Measurements from ENCODE around the gene MAP4K4. TPM values are rescaled to one million over a fixed set of nuclear protein-coding genes. Genes with fewer than 3 reads are reported as not detected.

The MAP4K4 gene
- total and polyA plus RNA-seq, 2 of the 13 experiments (the other 11 are each of a cell fraction or from before 2014, with no cell fraction given) = 105 to 264 TPM

DNA sequence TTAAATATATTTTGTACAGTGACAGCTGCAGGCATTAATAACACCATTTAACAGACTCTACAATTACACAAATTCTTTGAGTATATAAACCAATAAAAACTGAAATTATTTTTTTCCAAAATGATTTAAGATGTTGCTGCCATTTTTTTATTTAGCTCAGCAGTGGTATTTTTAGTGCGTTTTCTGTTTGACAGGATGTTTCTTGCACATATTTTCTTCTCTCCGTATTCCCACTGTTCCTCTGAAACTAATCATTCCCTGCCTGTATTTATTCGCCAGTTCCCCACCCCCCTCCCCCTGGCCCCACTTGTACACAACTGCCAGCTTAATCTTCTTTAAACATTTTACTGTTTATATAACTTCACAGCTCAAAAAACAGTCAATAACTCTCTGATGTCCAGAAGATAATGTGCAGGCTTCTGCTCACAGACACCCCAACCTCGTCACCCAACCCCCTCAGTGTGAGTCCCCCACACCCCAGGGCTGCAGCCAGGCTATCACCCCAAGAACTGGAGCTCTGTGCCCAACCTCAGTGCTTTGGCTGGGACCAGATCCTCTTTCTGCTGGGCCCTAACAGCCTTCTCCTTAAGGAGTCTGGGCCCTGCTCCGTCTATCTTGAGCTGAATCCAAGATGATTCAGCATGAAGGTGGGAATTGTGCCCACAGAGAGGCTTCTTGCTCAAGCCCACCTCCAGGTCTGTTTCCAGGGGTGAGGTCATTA is 41.6 kb upstream of the MAP4K4 start (continued):
- TF ChIP-seq, protein P1, sequence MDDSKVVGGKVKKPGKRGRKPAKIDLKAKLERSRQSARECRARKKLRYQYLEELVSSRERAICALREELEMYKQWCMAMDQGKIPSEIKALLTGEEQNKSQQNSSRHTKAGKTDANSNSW (CRISPR knock-in tag; IDR thresholded peaks at IDR 0.05; ENCODE audit: borderline replicate concordance) = no peak
- TF ChIP-seq, protein P2, sequence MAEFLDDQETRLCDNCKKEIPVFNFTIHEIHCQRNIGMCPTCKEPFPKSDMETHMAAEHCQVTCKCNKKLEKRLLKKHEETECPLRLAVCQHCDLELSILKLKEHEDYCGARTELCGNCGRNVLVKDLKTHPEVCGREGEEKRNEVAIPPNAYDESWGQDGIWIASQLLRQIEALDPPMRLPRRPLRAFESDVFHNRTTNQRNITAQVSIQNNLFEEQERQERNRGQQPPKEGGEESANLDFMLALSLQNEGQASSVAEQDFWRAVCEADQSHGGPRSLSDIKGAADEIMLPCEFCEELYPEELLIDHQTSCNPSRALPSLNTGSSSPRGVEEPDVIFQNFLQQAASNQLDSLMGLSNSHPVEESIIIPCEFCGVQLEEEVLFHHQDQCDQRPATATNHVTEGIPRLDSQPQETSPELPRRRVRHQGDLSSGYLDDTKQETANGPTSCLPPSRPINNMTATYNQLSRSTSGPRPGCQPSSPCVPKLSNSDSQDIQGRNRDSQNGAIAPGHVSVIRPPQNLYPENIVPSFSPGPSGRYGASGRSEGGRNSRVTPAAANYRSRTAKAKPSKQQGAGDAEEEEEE (CRISPR knock-in tag; IDR thresholded peaks at IDR 0.05; ENCODE audit: borderline replicate concordance) = no peak
- peak; percentile 65; the same call in 1 of the 2 replicates for TF ChIP-seq NCOR1 (IDR thresholded peaks at IDR 0.05; ENCODE audit: borderline replicate concordance, low read length)
- TF ChIP-seq ZNF670 (CRISPR knock-in tag; IDR thresholded peaks at IDR 0.05; ENCODE audit: borderline replicate concordance) = 0 out of 2 replicates have a peak, but pooled peaks have one; percentile 33
- TF ChIP-seq, protein P3, sequence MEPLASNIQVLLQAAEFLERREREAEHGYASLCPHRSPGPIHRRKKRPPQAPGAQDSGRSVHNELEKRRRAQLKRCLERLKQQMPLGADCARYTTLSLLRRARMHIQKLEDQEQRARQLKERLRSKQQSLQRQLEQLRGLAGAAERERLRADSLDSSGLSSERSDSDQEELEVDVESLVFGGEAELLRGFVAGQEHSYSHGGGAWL (CRISPR knock-in tag; IDR thresholded peaks at IDR 0.05) = no peak
- TF ChIP-seq ZNF10 (CRISPR knock-in tag; IDR thresholded peaks at IDR 0.05; ENCODE audit: borderline replicate concordance, low read depth) = no peak
- TF ChIP-seq NFATC3 (CRISPR knock-in tag; IDR thresholded peaks at IDR 0.05) = no peak
- TF ChIP-seq, protein P4, sequence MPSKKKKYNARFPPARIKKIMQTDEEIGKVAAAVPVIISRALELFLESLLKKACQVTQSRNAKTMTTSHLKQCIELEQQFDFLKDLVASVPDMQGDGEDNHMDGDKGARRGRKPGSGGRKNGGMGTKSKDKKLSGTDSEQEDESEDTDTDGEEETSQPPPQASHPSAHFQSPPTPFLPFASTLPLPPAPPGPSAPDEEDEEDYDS (CRISPR knock-in tag; IDR thresholded peaks at IDR 0.05) = no peak
- TF ChIP-seq CENPT (CRISPR knock-in tag; IDR thresholded peaks at IDR 0.05; ENCODE audit: low read depth) = no peak
- peak; percentile 48; the same call in 1 of the 2 replicates for TF ChIP-seq SP5 (CRISPR knock-in tag; IDR thresholded peaks at IDR 0.05; ENCODE audit: borderline replicate concordance, low read depth)
- peak; percentile 35; the same call in 1 of the 2 replicates for TF ChIP-seq ZNF652 (CRISPR knock-in tag; IDR thresholded peaks at IDR 0.05; ENCODE audit: borderline replicate concordance, low read depth)
- no peak for TF ChIP-seq BRCA1 (CRISPR knock-in tag; IDR thresholded peaks at IDR 0.05)
- TF ChIP-seq ISL2 (CRISPR knock-in tag; IDR thresholded peaks at IDR 0.05) = peak; percentile 88
- no peak for TF ChIP-seq MAFG (CRISPR knock-in tag; IDR thresholded peaks at IDR 0.05)
- TF ChIP-seq, protein P5, sequence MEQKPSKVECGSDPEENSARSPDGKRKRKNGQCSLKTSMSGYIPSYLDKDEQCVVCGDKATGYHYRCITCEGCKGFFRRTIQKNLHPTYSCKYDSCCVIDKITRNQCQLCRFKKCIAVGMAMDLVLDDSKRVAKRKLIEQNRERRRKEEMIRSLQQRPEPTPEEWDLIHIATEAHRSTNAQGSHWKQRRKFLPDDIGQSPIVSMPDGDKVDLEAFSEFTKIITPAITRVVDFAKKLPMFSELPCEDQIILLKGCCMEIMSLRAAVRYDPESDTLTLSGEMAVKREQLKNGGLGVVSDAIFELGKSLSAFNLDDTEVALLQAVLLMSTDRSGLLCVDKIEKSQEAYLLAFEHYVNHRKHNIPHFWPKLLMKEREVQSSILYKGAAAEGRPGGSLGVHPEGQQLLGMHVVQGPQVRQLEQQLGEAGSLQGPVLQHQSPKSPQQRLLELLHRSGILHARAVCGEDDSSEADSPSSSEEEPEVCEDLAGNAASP (CRISPR knock-in tag; IDR thresholded peaks at IDR 0.05; ENCODE audit: borderline replicate concordance) = no peak
- no peak for TF ChIP-seq CCDC6 (CRISPR knock-in tag; IDR thresholded peaks at IDR 0.05)
- no peak for TF ChIP-seq CENPX (CRISPR knock-in tag; IDR thresholded peaks at IDR 0.05)
- TF ChIP-seq ZFP90 (CRISPR knock-in tag; IDR thresholded peaks at IDR 0.05; ENCODE audit: borderline replicate concordance) = no peak
- TF ChIP-seq TOE1 (CRISPR knock-in tag; IDR thresholded peaks at IDR 0.05) = no peak
- TF ChIP-seq, protein P6, sequence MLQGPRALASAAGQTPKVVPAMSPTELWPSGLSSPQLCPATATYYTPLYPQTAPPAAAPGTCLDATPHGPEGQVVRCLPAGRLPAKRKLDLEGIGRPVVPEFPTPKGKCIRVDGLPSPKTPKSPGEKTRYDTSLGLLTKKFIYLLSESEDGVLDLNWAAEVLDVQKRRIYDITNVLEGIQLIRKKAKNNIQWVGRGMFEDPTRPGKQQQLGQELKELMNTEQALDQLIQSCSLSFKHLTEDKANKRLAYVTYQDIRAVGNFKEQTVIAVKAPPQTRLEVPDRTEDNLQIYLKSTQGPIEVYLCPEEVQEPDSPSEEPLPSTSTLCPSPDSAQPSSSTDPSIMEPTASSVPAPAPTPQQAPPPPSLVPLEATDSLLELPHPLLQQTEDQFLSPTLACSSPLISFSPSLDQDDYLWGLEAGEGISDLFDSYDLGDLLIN (CRISPR knock-in tag; IDR thresholded peaks at IDR 0.05; ENCODE audit: borderline replicate concordance) = no peak
- TF ChIP-seq, protein P7, sequence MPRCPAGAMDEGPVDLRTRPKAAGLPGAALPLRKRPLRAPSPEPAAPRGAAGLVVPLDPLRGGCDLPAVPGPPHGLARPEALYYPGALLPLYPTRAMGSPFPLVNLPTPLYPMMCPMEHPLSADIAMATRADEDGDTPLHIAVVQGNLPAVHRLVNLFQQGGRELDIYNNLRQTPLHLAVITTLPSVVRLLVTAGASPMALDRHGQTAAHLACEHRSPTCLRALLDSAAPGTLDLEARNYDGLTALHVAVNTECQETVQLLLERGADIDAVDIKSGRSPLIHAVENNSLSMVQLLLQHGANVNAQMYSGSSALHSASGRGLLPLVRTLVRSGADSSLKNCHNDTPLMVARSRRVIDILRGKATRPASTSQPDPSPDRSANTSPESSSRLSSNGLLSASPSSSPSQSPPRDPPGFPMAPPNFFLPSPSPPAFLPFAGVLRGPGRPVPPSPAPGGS (CRISPR knock-in tag; IDR thresholded peaks at IDR 0.05) = no peak
